Dendritic cell treated with granulocyte-macrophage colony-stimulating factor and Interleukin-4, amounts not matched to agents 40 ng/mL and 50 ng/mL, for 4 days (primary cell): Measurements from ENCODE around the gene CUL1.
"Not testable (repeated sequence)": the region's sequence is repeated elsewhere in the genome, so short reads cannot be mapped to it uniquely, and the experiment has no call there.

Experiments
- H3K27ac Mint-ChIP-seq: one replicate; pipeline ENCODE4 v1.8.0; 2022; ENCODE audit warnings: mild to moderate bottlenecking, mixed read lengths
- H3K27me3 Mint-ChIP-seq: one replicate; pipeline ENCODE4 v1.8.0; 2022; ENCODE audit warnings: mild to moderate bottlenecking, mixed read lengths
- H3K36me3 Mint-ChIP-seq: one replicate; pipeline ENCODE4 v1.8.0; 2022; ENCODE audit warnings: low read depth, mixed read lengths
- H3K4me1 Mint-ChIP-seq: one replicate; pipeline ENCODE4 v1.8.0; 2022; ENCODE audit warnings: low read depth, mixed read lengths
- H3K4me3 Mint-ChIP-seq: one replicate; pipeline ENCODE4 v1.8.0; 2022; ENCODE audit warnings: mild to moderate bottlenecking, moderate library complexity, mixed read lengths
- H3K9me3 Mint-ChIP-seq: one replicate; pipeline ENCODE4 v1.8.0; 2022; ENCODE audit warnings: mixed read lengths
- intact Hi-C: fragments of 100-400 bp; cut with micrococcal nuclease; formaldehyde crosslinking; loops from one replicate; pipeline ENCODE4 v1.15.0; 2022

The CUL1 gene

DNA sequence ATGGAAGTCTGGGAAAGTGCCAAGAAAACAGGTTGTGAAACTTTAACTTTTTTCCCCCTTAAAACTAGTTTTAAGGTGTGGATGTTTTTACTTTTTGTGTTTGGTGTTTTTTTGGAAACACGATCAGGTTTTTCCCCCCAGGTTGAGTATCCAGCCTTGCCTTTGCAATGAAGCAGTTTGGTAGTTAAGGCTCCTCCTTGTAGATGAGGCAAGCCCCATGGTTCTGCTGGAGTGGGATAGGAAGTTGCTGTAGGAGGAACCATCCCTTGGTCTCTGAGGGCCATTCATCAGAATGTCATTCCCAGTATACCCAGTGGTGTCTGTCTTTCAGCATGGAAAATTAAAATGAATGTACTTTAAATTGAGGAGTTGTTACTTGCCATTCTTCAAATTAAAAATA, 2.7 kb downstream of the CUL1 start:
- intact Hi-C loops: loop anchor here (10.0 kb wide), 1 partner anchor 183 kb away; the partner anchor contains the start of gene EZH2
- Mint-ChIP-seq H3K27me3 (no peaks in the 10 kb centered on the region), H3K4me1 (peaks cover 64% of the 10 kb centered on the region), H3K36me3 (peaks cover 16% of the 10 kb centered on the region), H3K27ac (no peak overlapping the region), H3K4me3 (peak overlapping the region; percentile 91), H3K9me3 (no peaks in the 10 kb centered on the region)

- intact Hi-C loops: loop anchor here (10.0 kb wide), 1 partner anchor 182 kb away; the partner anchor contains the start of gene EZH2
- no peak overlapping the region for H3K4me3 Mint-ChIP-seq
- no peaks in the 10 kb centered on the region for H3K27me3 Mint-ChIP-seq
- peaks cover 16% of the 10 kb centered on the region for H3K36me3 Mint-ChIP-seq
- no peaks in the 10 kb centered on the region for H3K9me3 Mint-ChIP-seq
- H3K4me1 Mint-ChIP-seq: peaks cover 64% of the 10 kb centered on the region
- no peak overlapping the region for H3K27ac Mint-ChIP-seq
These were observed 4.4 kb downstream of the CUL1 start for GRCh38 chr7:148702876-148703670.

GRCh38 chr7:148703671-148703962, 4.9 kb downstream of the CUL1 start:
- intact Hi-C loops: loop anchor here (10.0 kb wide), 1 partner anchor 181 kb away; the partner anchor contains the start of gene EZH2
- Mint-ChIP-seq H3K36me3 (peaks cover 15% of the 10 kb centered on the region), H3K4me1 (peaks cover 70% of the 10 kb centered on the region)
- H3K27me3 Mint-ChIP-seq, H3K9me3 Mint-ChIP-seq, H3K4me3 Mint-ChIP-seq, H3K27ac Mint-ChIP-seq: not testable (repeated sequence)

GRCh38 chr7:148704189-148704588, 5.5 kb downstream of the CUL1 start:
- Mint-ChIP-seq H3K36me3 (peaks cover 10% of the 10 kb centered on the region), H3K27me3 (no peaks in the 10 kb centered on the region), H3K4me3 (no peak overlapping the region), H3K27ac (no peak overlapping the region), H3K4me1 (peaks cover 71% of the 10 kb centered on the region), H3K9me3 (no peaks in the 10 kb centered on the region)
- intact Hi-C loops: loop anchor here (10.0 kb wide), 1 partner anchor 181 kb away; the partner anchor contains the start of gene EZH2

DNA sequence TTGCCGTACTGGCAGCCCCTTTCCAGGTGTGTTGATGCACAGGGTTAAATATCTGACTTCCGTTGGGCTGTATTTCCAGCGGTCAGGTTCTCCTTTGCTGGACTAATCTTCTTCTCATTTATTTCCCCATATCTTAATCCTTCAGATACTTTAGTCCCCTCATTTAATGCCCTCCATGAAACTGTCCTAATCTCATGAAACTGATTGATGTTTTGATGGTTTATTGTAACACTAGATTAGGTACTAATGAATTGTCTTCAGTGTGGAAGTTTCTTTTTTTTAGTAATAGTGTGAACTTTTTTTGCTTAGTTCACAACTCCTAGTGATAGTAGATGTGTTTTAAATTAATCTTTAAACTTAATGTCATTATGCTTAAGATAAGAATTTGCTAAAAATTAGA, 6.3 kb downstream of the CUL1 start:
- H3K4me3 Mint-ChIP-seq: no peak overlapping the region
- H3K9me3 Mint-ChIP-seq: no peaks in the 10 kb centered on the region
- no peaks in the 10 kb centered on the region for H3K27me3 Mint-ChIP-seq
- H3K4me1 Mint-ChIP-seq: peaks cover 69% of the 10 kb centered on the region
- intact Hi-C loops: loop anchor here (10.0 kb wide), 1 partner anchor 180 kb away; the partner anchor contains the start of gene EZH2
- H3K36me3 Mint-ChIP-seq: peaks cover 3% of the 10 kb centered on the region
- no peak overlapping the region for H3K27ac Mint-ChIP-seq

GRCh38 chr7:148706368-148706767, 7.7 kb downstream of the CUL1 start:
- Mint-ChIP-seq H3K9me3 (no peaks in the 10 kb centered on the region), H3K4me3 (no peak overlapping the region)

DNA sequence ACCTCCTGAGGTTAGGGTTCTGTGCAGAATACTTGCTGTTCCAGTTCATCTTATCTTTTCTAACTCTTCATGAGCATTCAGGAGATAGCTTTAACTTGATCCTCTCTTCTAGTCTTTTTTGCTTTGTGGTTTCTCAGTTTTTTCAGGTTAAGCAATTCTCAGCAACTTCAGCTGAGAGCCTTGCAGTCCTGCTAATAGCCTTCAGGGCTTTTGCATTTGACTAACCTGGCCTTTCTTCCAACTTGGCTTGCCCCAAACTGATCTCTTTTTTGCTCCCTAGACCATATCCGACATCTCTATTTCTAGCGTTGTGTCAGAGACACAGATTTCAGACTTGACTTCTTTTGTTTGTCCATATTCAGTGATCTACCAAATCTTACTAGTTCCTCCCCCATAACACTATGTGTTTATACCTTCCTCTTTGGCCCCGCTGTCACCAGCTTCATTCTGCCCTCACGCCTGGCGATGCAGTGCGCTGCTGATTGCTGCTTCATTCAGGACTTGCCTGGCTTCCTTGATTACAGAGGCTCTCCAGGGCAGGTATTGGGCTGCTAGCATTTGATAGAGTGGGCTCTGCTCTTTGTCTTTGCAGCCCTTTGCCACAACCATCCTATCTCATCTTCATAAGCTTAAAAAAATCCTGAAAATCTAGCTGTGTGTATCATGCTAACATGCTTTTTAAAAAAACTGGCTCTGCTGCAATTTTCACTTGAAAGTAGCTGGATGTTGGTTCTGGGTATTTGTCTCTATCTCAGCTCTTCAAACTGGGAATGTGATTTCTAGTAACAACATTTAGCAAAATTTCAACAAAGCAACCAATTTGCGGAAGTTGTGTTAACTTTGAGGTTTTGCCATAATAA, 9.6 kb downstream of the CUL1 start:
- no peaks in the 10 kb centered on the region for H3K27me3 Mint-ChIP-seq
- H3K9me3 Mint-ChIP-seq: no peaks in the 10 kb centered on the region
- intact Hi-C loops: loop anchor here (10.0 kb wide), 1 partner anchor 177 kb away; the partner anchor contains the start of gene EZH2
- H3K4me1 Mint-ChIP-seq: peaks cover 65% of the 10 kb centered on the region
- H3K4me3 Mint-ChIP-seq: no peak overlapping the region
- H3K27ac Mint-ChIP-seq: no peak overlapping the region
- H3K36me3 Mint-ChIP-seq: no peaks in the 10 kb centered on the region

More at GRCh38 chr7:148706368-148706767, 7.7 kb downstream of the CUL1 start:
- H3K27ac Mint-ChIP-seq: no peak overlapping the region
- no peaks in the 10 kb centered on the region for H3K27me3 Mint-ChIP-seq
- H3K4me1 Mint-ChIP-seq: peaks cover 65% of the 10 kb centered on the region
- H3K36me3 Mint-ChIP-seq: no peaks in the 10 kb centered on the region
- intact Hi-C loops: loop anchor here (10.0 kb wide), 1 partner anchor 178 kb away; the partner anchor contains the start of gene EZH2

- no peaks in the 10 kb centered on the region for H3K36me3 Mint-ChIP-seq
These were observed 10.3 kb downstream of the CUL1 start for GRCh38 chr7:148709014-148709413.

GRCh38 chr7:148710426-148710825, 11.7 kb downstream of the CUL1 start:
- H3K36me3 Mint-ChIP-seq, H3K27me3 Mint-ChIP-seq, intact Hi-C loops, H3K4me3 Mint-ChIP-seq, H3K27ac Mint-ChIP-seq, H3K9me3 Mint-ChIP-seq: not testable (repeated sequence)
- H3K4me1 Mint-ChIP-seq: peaks cover 66% of the 10 kb centered on the region

More at GRCh38 chr7:148709014-148709413, 10.3 kb downstream of the CUL1 start:
- intact Hi-C loops: loop anchor here (10.0 kb wide), 1 partner anchor 176 kb away; the partner anchor contains the start of gene EZH2
- Mint-ChIP-seq H3K4me3 (no peak overlapping the region), H3K4me1 (peaks cover 62% of the 10 kb centered on the region), H3K27me3 (no peaks in the 10 kb centered on the region), H3K9me3 (no peaks in the 10 kb centered on the region), H3K27ac (no peak overlapping the region)

DNA sequence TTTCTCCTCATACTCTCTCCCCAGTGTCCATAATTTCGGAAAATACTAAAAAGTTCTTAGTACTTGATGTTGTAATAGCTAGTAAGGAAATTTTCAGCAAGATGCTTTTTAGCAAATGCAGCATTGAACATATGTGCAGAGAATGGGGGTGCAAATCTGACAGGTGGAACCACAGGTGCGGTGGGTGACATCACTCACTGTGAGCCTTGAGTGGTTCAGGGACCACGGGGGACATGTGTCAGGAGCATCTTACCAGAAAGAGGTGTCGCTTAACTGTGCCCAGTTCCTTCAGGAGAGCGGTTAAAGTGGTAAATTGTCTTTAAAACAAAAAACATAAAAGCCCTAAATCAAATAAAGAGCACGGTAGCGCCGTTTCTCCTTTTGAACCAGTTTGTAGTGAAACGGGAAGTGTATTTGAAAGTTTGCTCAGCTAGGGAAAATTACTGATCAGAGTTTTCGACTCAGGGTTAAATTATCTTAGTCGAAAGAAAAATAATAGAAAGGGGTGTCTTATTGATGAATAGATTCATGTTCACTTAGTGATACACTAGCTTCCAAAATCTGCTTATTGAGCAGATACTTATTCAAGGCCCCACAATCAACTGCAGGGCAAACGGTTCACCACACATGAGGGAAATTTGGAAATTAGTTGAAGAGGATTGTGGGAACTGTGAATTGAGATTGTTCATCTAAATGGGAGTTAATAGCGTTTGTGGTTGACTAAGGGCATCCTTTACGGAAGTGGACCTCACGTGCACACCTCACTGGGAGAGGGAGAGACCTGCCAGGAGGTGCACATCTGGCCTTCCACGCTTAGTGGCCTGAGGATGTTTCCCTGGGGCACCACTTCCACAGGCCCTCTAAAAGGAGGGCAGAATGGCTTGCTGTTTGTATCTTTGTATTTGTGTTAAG, 12.7 kb downstream of the CUL1 start:
- intact Hi-C loops: no loop called here
- peaks cover 8% of the 10 kb centered on the region for H3K36me3 Mint-ChIP-seq
- H3K4me1 Mint-ChIP-seq: peaks cover 63% of the 10 kb centered on the region
- peak overlapping the region; percentile 44 for H3K4me3 Mint-ChIP-seq
- peak overlapping the region; percentile 7 for H3K27ac Mint-ChIP-seq
- no peaks in the 10 kb centered on the region for H3K9me3 Mint-ChIP-seq
- H3K27me3 Mint-ChIP-seq: no peaks in the 10 kb centered on the region

DNA sequence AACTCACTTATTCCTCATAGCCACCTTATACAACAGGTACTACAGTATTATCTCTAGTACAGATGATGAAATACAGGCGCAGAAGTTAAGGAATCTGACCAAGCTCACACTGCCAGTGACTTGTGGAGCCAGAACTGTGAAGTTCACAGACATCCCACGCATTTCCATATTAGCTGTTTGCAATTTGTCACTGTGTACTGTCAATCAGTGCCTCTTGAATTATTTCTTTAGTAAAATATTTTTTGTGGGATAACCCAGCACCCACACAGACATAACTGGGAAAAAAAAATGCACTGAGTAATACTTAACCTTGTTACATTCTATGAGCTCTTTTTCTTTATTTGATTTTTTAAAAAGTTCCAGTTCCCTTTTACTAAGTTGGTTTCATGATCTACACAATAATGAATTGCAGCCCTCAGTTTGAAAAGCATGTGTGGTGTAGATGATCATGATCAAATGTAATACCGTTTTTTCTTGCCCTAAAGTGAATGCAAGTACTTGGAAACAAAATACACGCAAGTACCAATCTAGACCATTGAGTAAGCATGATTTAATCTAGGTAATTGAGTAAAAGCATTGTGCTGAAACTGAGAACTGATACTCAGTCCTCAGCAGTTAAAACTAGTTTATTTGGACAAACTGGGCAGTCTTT, 14.1 kb downstream of the CUL1 start:
- Mint-ChIP-seq H3K36me3 (peaks cover 11% of the 10 kb centered on the region), H3K27me3 (no peaks in the 10 kb centered on the region), H3K9me3 (no peaks in the 10 kb centered on the region), H3K4me1 (peaks cover 63% of the 10 kb centered on the region), H3K4me3 (no peak overlapping the region), H3K27ac (no peak overlapping the region)
- intact Hi-C loops: no loop called here

DNA sequence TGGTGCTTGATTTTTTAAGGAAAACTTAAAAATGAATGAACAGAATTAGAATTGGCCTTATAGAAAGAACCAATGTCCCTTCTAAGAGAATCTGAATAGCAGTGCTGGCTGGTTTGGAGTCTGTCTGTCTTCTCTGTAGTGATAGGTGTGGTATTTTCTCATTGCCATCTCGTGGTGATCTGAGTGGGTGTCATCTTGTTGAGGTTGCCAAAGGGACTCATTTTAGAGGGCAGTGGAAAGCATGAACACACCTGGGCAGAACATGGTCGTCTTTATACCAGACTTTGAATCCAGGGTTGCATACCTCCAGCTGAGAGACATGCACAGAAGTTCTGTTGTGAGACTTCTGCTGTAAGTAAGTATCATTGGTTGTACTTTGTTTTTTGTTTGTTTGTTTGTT, 15.8 kb downstream of the CUL1 start:
- intact Hi-C loops: no loop called here
- peaks cover 11% of the 10 kb centered on the region for H3K36me3 Mint-ChIP-seq
- H3K4me3 Mint-ChIP-seq: no peak overlapping the region
- H3K27me3 Mint-ChIP-seq: no peaks in the 10 kb centered on the region
- H3K27ac Mint-ChIP-seq: no peak overlapping the region
- no peaks in the 10 kb centered on the region for H3K9me3 Mint-ChIP-seq
- peaks cover 59% of the 10 kb centered on the region for H3K4me1 Mint-ChIP-seq

DNA sequence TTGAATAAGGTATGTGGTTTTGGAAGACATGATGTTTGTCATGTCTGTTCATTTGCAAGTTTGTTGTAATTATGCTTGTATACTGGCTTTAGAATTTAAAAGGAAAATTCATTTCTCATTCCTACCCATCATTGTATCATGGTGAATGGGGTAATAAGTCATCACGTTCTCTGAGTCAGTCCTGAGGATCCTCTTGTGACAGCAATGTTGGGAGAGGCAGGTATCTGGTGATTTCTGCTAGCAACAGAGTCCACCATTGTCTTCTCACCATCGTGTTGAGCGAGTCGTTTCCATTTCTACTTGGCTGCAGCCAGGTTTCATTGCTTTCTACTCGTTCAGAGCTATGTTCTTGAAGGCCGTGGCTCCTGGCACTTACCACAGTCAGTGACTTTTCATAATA, 16.3 kb downstream of the CUL1 start:
- no peaks in the 10 kb centered on the region for H3K27me3 Mint-ChIP-seq
- no peak overlapping the region for H3K4me3 Mint-ChIP-seq
- peaks cover 11% of the 10 kb centered on the region for H3K36me3 Mint-ChIP-seq
- H3K4me1 Mint-ChIP-seq: peaks cover 62% of the 10 kb centered on the region
- H3K27ac Mint-ChIP-seq: no peak overlapping the region
- intact Hi-C loops: no loop called here
- H3K9me3 Mint-ChIP-seq: no peaks in the 10 kb centered on the region
